Measurements from ENCODE around the gene TUBA1C. TPM values are rescaled to one million over a fixed set of nuclear protein-coding genes. Genes with fewer than 3 reads are reported as not detected.

Gene TUBA1C
- total and polyA plus RNA-seq, 2 of the 4 experiments (the other 2 are of a cell fraction) = 1,420 to 2,555 TPM

DNA sequence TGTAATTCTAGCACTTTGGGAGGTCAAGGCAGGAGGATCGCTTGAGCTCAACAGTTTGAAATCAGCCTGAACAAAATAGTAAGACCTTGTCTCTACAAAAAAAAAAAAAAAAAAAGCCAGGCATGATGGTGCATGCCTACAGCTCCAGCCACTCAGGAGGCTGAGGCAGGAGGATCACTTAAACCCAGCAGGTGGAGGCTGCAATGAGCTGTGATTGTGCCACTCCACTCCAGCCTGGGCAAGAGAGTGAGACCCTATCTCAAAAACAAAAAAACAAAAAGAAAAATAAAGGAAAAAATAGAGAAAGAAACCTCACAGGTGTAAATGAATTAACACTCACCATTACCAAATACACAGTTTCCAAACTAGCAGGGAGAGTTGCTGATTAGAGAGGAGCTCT, 41.8 kb upstream of the TUBA1C start:
- no peak for DNase-seq
- H3K9ac ChIP-seq (ENCODE audit: low read depth, low read length) = peak overlapping the region; percentile 72; the same call in 1 of the 2 replicates
- H2AFZ ChIP-seq (replicated peaks; ENCODE audit: low read length, poor library complexity) = peak overlapping the region; percentile 75
- in situ Hi-C loops (cut with MboI; ENCODE audit: low sequenced_read_pairs) = no loop called here
- peaks cover 4% of the 10 kb centered on the region for H3K4me1 ChIP-seq (ENCODE audit: control insufficient read depth, insufficient read depth, low read length)
- no peak for ATAC-seq (ENCODE audit: low read depth)
- no peak for TF ChIP-seq RAD21 (IDR thresholded peaks at IDR 0.05; ENCODE audit: low read length)
- H3K4me3 ChIP-seq (ENCODE audit: insufficient read depth, low read depth, low read length) = no peak overlapping the region
- peak overlapping the region; percentile 67; the same call in 1 of the 2 replicates for H3K23ac ChIP-seq (ENCODE audit: low read depth, low read length)
- no peaks in the 10 kb centered on the region for H3K27me3 ChIP-seq (ENCODE audit: control insufficient read depth, insufficient read depth, low read length)
- peak overlapping the region; percentile 99 for H3K27ac ChIP-seq (ENCODE audit: insufficient read depth, low read length)
- H3K79me1 ChIP-seq (ENCODE audit: low read depth in 1 of 2, low read length in 2 of 2) = no peaks in the 10 kb centered on the region; a peak in 1 of 4 replicates
- ChIA-PET CTCF (interaction anchor here (0.5 to 2.2 kb wide), 5 partner anchors 10 to 156 kb away, joined by 3 to 15 read pairs (median 4); no protein-coding TSS in a partner anchor), POLR2A (ENCODE audit: unreplicated experiment) (interaction anchor here (0.6 to 2.5 kb wide), 4 partner anchors 12 to 115 kb away, joined by 4 to 16 read pairs (median 8); partner anchors contain the start of genes TUBA1A and TUBA1B)
- H4K8ac ChIP-seq (ENCODE audit: low read depth in 2 of 2, low read length in 2 of 2) = peak overlapping the region; percentile 58 to 93
- H2AK5ac ChIP-seq (ENCODE audit: low read depth, low read length) = peak overlapping the region; percentile 92
- H2BK120ac ChIP-seq (ENCODE audit: low read depth, low read length) = peak overlapping the region; percentile 99
- H4K91ac ChIP-seq (ENCODE audit: insufficient read depth, low read depth, low read length) = peak overlapping the region; percentile 85
- H2BK20ac ChIP-seq (ENCODE audit: low read depth, low read length) = peak overlapping the region; percentile 90
- intact Hi-C loops (cut with micrococcal nuclease) = no loop called here
- peak overlapping the region; percentile 99 for H2BK5ac ChIP-seq (ENCODE audit: low read depth, low read length, poor library complexity, severe bottlenecking)
- H3K9me1 ChIP-seq (ENCODE audit: insufficient read depth, low read length) = 0 out of 2 replicates have a peak, but pooled peaks cover 2% of the 10 kb centered on the region
- peak overlapping the region; percentile 89 for H3K4ac ChIP-seq (ENCODE audit: low read depth, low read length)
- peak overlapping the region; percentile 82 for H2AK9ac ChIP-seq (replicated peaks; ENCODE audit: low read depth, low read length, poor library complexity)
- H3K14ac ChIP-seq (replicated peaks; ENCODE audit: low read depth, low read length) = peak overlapping the region; percentile 99
- no peaks in the 10 kb centered on the region for H3K36me3 ChIP-seq (ENCODE audit: control insufficient read depth, insufficient read depth, low read length)
- no peaks in the 10 kb centered on the region for H4K20me1 ChIP-seq (ENCODE audit: insufficient read depth, low read length)
- H3K18ac ChIP-seq (ENCODE audit: low read depth, low read length) = peak overlapping the region; percentile 99
- H3K4me2 ChIP-seq (ENCODE audit: low read depth, low read length) = peak overlapping the region; percentile 87
- H3K9me3 ChIP-seq (ENCODE audit: control insufficient read depth, insufficient read depth, low read length) = no peaks in the 10 kb centered on the region
- BruUV-seq (replicated peaks) = no TSS peak
- peak overlapping the region; percentile 99 for H4K5ac ChIP-seq (ENCODE audit: low read depth, low read length)
- dilution Hi-C loops (cut with HindIII; ENCODE audit: low sequenced_read_pairs, unreplicated experiment) = no loop called here
- H3K56ac ChIP-seq (ENCODE audit: extremely low read depth, insufficient read depth, low read length) = peak overlapping the region; percentile 84
- WGBS, 2 experiments (ENCODE audit: extremely low coverage in 2 of 2, insufficient read length in 1 of 2) = no CpG with 5 or more reads among the region's 1 CpG
- peak overlapping the region; percentile 89; the same call in 2 of the 3 replicates for H2BK15ac ChIP-seq (ENCODE audit: low read depth, low read length)

All from IMR-90 (cell line).